GM12874 (cell line): Measurements from ENCODE around the gene MRPL20.

Experiments used
- TF ChIP-seq, protein P1 (sequence below): IDR thresholded peaks from 2 replicates; pipeline ENCODE4 v1.5.1; 2011; ENCODE audit warnings: low read depth, mild to moderate bottlenecking, control low read depth, low read length, moderate library complexity; ENCODE audit not compliant: insufficient read depth

MRPL20 gene

GRCh38 chr1:1436630-1437032 lies 29.5 kb upstream of the MRPL20 start:
- TF ChIP-seq, protein P1, sequence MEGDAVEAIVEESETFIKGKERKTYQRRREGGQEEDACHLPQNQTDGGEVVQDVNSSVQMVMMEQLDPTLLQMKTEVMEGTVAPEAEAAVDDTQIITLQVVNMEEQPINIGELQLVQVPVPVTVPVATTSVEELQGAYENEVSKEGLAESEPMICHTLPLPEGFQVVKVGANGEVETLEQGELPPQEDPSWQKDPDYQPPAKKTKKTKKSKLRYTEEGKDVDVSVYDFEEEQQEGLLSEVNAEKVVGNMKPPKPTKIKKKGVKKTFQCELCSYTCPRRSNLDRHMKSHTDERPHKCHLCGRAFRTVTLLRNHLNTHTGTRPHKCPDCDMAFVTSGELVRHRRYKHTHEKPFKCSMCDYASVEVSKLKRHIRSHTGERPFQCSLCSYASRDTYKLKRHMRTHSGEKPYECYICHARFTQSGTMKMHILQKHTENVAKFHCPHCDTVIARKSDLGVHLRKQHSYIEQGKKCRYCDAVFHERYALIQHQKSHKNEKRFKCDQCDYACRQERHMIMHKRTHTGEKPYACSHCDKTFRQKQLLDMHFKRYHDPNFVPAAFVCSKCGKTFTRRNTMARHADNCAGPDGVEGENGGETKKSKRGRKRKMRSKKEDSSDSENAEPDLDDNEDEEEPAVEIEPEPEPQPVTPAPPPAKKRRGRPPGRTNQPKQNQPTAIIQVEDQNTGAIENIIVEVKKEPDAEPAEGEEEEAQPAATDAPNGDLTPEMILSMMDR: no peak

DNA sequence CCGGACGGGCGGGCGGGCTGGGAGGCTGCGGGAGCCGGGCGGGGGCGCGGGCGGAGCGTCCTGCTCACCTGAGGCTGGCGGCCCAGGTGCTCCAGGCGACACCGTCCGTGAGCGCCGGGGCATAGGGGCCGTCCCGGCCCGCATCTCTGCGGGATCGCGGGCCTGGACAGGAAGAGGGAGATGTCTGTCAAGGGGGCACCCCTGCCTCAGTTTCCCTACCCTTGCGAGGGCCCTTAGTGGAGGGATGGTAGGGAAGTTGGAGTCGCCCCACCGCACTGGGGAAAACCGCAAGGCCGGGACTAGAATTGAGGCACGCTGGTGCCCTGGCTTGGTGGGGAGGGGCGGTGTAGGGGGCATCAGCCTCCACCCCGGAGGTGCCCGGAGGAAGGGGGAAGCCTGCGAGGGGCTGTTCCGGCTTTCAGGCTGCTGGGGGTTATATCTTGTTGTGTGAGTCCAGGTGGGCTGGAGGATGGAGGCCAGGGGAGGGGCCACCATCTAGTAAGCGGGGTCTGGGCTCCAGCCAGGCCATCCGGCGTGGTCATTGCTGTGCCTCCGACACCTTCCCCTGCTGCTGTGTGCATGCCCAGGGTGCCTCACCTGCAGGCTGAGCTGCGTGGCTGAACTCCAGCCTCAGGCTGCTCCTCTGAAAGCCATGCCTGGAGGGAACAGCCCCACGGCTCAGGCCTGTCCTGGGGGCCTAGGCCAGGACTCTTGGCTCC lies 29.0 kb upstream of the MRPL20 start:
- TF ChIP-seq, protein P1: no peak

- TF ChIP-seq, protein P1: no peak
Observed at GRCh38 chr1:1435106-1435903, 28.2 kb upstream of the MRPL20 start, which contains the start of gene VWA1. VWA1 (plus strand) TSS chr1:1435690; CDS start chr1:1435749, 59 bp downstream.

DNA sequence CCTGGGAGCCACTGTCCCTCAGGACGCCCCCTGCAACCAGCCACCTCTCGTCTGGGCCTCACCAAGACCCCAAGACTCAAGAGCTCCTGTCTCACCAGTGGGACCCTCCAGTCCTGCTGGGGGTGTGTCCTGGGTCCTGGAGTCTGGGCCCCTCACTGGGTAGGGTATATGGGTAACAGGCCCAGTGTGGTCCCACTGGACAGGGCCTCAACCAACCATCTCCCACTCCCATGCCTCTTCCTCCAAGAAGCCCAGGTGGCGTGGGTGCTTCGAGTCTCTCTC lies 27.7 kb upstream of the MRPL20 start:
- TF ChIP-seq, protein P1: no peak

- TF ChIP-seq, protein P1: no peak
Observed at GRCh38 chr1:1434131-1434823, 27.2 kb upstream of the MRPL20 start.

DNA sequence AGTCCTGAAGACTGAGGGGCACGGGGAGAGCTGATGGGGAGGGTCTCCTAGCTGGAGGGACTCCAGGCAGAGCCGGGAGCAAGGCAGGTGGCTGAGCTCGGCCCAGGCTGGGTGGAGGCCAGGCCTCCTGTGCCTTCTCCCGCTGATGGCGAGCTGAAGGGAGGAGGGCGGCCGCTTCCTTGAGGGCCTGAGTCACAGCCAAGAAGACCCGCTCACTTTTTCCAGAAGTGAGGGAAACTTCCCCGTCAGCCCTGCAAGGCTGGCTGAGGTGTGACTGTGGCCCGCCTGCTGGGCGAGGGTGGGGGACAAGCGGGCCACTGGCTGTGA lies 26.7 kb upstream of the MRPL20 start:
- TF ChIP-seq, protein P1: no peak
